ENCODE results near the gene LRRC23. TPM values are rescaled to one million over a fixed set of nuclear protein-coding genes. Genes with fewer than 3 reads are reported as not detected.

The LRRC23 gene
- total RNA-seq, 4 donors from 2014 or later, result 0.29 to 13.5 (median 10.6) TPM

- peaks cover 3% of the 10 kb centered on the region in 2 donors for H3K4me1 ChIP-seq
- no peak for TF ChIP-seq POLR2A (IDR thresholded peaks at IDR 0.05)
- no peak for TF ChIP-seq CTCF (IDR thresholded peaks at IDR 0.05)
- H3K27me3 ChIP-seq, result no peaks in the 10 kb centered on the region
- H3K36me3 ChIP-seq, result no peaks in the 10 kb centered on the region
- no peaks in the 10 kb centered on the region for H3K9me3 ChIP-seq
- intact Hi-C loops (cut with DNase I; ENCODE audit: low total_unique reads), result no loop called here
- no peak overlapping the region for H3K27ac ChIP-seq
- no peak overlapping the region for H3K4me3 ChIP-seq
- DNase-seq, result no peak
These were observed 55.4 kb downstream of the LRRC23 start for GRCh38 chr12:6959805-6960592.

- Histone ChIP-seq H3K27me3 (no peaks in the 10 kb centered on the region), H3K4me3 (peak overlapping the region; percentile 12 to 28), H3K27ac (peak overlapping the region; percentile 86 to 89), H3K4me1 (peaks cover 3% of the 10 kb centered on the region in 2 donors), H3K9me3 (no peaks in the 10 kb centered on the region), H3K36me3 (no peaks in the 10 kb centered on the region)
- DNase-seq, result no peak
- intact Hi-C loops (cut with DNase I; ENCODE audit: low total_unique reads), result no loop called here
- TF ChIP-seq POLR2A (IDR thresholded peaks at IDR 0.05) (no peak), CTCF (IDR thresholded peaks at IDR 0.05) (peak in 3 of 4 experiments; percentile 7 to 15 (median 12))
These were observed 56.1 kb downstream of the LRRC23 start for GRCh38 chr12:6960593-6961277.

- intact Hi-C loops (cut with DNase I; ENCODE audit: low total_unique reads), result no loop called here
- H3K9me3 ChIP-seq, result no peaks in the 10 kb centered on the region
- H3K36me3 ChIP-seq, result no peaks in the 10 kb centered on the region
- H3K4me1 ChIP-seq, result peaks cover 3% of the 10 kb centered on the region in 2 donors
- no peaks in the 10 kb centered on the region for H3K27me3 ChIP-seq
- TF ChIP-seq CTCF (IDR thresholded peaks at IDR 0.05) (no peak), POLR2A (IDR thresholded peaks at IDR 0.05) (peak in 1 of 2 donors; percentile 16)
- peak overlapping the region; percentile 86 to 89 for H3K27ac ChIP-seq
- peak; percentile 81 to 84 for DNase-seq
- H3K4me3 ChIP-seq, result peak overlapping the region; percentile 12 to 28
These were observed 56.7 kb downstream of the LRRC23 start for GRCh38 chr12:6961278-6961694.

GRCh38 chr12:6961695-6962284 is 57.2 kb downstream of the LRRC23 start:
- TF ChIP-seq POLR2A (IDR thresholded peaks at IDR 0.05) (no peak), CTCF (IDR thresholded peaks at IDR 0.05) (peak; percentile 23 to 32 (median 29))
- Histone ChIP-seq H3K4me3 (peak overlapping the region; percentile 12 to 28), H3K27ac (peak overlapping the region; percentile 86 to 89), H3K4me1 (peaks cover 3% of the 10 kb centered on the region in 2 donors), H3K36me3 (no peaks in the 10 kb centered on the region), H3K9me3 (no peaks in the 10 kb centered on the region), H3K27me3 (no peaks in the 10 kb centered on the region)
- intact Hi-C loops (cut with DNase I; ENCODE audit: low total_unique reads), result no loop called here
- DNase-seq, result peak; percentile 68 to 73
